NCI-H146 (cell line): ENCODE results near the gene LAG3.

Source experiments
- DNase-seq: peaks from one replicate; lab custom pipeline; 2025; lab: John Stamatoyannopoulos, UW

Gene LAG3

DNA sequence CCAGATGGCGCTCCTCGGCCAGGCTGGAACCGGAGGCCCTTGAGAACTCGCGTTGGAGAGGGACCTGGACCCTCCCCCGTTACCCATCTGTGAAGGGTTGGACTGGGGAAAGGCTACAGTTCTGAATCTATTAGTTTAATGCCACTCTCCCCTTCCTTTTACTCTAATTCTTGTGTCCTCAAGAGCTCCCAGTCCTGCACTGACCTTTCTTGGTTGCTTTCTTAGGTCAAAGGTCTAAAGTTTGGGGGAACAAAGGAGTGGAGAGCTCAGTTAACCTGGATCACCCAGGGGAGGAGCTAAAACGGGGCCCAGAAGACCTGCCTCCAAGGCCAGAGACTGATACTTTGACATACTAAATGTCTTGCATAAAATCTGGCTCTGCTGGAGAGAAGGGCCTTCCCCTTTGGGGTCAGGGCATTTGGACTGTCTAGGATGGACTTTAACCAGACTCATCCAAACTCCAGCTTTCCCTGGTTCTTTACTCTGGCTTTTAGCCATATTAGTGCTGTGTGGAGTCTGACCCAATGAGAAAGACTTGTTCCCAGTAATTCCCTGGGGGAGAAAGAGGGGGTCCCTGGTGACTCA is 18.5 kb upstream of the LAG3 start:
- no peak for DNase-seq

DNA sequence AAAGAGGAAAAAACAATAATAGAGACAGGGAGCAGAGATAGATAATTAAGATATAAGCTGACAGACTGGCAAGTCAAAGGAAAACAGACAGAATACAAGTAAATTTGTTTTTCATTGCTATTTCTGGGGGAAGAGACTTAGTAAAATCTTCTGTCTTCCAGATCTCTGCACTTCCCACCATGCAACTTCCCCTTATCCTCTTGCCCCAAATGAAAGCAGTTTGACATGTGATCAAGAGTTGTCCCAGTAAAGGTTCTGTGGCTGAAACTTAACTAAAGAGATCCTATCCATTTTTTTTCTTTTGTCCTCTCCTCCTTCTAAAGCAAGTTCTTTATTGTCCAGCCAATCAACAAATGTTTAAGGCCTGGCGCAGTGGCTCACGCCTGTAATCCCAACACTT is 17.9 kb upstream of the LAG3 start:
- DNase-seq = no peak

DNA sequence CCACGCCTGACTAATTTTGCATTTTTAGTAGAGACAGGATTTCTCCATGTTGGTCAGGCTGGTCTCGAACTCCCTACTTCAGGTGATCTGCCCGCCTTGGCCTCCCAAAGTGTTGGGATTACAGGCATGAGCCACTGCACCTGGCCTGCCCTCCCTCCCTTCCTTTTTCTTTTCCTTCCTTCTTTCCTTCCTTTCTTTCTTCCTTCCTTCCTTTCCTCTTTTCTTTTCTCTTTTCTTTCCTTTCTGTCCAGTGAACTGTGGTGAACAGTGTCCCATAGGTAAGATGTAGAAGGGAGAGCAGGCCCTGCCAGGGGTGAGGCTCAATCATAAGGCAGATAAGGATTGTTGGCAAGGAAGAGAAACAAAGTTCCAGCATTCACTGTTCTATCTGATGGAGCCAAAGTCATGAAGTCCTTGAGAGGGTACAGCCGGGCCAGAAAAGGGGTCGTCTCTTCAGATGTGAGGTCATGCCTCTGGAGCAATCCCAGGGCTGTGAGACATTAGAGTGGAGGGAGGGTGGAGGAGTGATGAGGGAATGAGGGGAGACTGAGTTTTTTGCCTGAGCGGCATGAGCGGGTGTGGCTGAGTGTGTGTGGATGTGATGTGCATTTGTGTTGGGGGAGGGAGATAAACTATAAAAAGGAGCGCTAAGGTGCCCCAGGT is 15.2 kb upstream of the LAG3 start:
- no peak for DNase-seq

DNA sequence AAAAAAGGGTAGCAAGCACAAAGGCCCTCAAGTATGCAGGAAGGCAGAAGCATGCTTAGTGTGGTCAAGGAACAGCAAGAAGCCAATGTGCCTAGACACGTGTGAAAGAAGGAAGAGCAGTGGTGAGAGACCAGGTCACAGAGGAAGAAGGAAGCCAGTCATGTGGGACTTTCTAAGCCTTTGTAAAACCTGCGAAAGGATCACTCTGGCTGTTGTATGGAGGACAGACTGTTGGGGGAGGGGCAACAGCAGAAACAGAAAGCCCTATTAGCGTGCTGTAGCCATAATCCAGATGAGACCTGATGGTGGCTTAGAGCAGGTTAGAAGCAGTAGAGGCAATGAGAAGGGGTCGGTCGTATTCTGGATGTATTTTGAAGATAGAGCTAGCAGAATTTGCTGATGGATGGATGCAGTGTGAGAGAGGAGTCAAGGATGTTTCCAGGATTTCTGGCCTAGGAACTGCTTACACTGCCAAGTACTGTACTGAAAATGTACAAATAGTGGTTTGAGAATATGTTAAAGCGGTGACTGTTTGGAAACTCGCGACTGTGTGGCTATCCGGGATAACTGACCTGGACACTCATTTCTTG is 13.7 kb upstream of the LAG3 start:
- no peak for DNase-seq

DNA sequence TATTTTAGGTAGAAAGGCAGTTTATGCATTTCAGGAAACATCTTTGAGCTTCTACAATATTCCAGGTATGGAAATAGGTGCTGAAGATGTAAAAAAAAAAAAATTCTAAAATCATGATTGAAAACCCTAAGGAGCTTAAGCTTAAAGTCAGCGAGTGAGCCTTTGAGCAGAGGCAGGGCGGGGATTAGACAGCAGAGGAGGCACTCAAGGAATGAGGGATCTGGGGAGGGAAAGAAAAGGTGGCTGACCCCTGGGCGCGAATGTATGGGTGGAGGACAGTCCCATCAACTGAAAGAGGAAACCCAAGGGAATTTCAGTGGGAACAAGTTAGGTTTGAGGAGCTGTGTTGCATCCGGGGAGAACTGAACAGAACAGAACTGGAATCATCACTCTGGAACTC is 12.6 kb upstream of the LAG3 start:
- DNase-seq = no peak

DNA sequence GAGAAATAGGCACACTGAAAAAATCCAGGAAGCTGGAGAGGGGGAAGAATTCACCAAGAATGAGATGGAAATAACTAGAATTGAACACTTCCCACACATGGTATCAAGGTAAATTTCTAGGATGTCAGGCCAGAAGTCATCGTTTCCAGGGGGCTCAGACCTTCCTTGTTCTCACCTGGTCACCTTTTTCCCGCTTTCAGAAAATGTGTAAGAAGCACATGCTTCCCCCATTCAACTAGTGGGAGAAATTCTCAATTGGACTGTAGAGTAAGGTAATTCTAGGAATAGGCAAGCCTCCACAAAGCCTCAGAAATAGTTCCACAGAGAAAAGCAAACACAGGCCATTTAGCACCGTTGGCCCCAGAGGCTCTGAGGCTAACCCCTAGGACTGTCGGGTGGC is 8.9 kb upstream of the LAG3 start:
- DNase-seq = peak; percentile 65

DNA sequence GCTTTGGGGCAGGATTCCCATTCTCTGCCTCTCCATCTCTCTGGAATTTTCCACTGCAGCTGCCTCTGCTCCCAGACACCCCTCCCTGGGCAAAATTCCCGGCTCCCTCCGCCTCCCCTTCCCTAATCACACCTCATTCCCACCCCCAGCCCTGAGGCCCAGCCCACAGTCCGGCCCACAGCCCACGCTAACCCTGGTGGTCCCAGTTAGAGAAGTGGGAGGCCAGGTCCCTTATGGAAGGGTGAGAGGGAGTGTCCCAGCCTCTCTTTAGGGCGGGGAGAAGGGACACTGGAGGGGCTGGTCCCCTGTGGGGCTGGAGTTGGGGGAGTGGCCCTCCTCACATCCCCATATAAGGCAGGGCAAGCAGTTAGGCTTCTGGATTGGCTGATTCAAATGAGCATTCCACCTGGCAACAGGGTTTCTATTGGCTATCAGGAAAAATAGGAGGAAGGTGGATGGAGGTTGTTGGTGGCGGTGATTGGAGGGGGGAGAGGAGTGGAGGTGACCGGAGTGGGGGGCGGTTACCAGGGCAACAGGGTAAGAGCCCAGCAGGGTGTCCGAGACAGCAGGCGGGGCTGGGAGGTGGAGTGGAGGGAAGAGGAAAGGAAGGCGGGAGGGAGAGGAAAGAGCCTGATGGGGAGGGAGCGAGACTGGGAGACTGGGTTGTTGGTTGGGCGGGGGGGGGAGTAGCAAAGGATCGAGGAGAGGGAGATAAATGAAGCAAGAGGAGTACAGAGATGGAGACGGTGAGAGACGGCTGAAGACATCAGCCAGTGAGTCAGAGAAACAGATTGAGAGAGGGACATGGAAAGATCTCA is 8.1 kb upstream of the LAG3 start:
- DNase-seq = peak; percentile 100

DNA sequence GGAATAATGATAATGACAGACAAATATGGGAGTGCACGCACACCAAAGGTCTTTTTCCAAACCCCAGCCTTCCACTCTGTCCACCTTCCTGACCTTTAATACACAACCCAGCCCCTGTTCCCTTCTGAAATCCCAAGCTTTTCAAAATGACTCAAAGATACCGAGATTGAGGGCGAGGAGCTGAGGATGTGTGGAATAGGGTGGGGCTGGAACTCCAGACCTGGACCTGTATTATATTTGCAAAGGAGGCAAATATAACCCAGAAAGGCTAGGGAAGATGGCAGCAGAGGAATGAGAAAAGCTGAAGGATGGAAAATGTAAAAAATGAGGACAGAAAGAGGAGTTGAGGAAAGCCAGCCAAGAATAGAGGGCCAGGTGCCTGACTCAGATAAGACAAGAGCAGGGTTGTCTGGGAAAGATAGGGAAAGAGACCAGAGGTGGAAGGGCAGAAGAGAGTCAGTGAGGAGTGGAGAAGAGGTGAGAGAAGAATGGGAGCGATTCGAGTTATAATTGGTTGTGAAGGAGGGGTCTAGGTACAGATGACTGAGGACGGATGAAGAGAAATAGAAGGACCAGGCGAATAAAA is 7.2 kb upstream of the LAG3 start:
- peak; percentile 89 for DNase-seq

DNA sequence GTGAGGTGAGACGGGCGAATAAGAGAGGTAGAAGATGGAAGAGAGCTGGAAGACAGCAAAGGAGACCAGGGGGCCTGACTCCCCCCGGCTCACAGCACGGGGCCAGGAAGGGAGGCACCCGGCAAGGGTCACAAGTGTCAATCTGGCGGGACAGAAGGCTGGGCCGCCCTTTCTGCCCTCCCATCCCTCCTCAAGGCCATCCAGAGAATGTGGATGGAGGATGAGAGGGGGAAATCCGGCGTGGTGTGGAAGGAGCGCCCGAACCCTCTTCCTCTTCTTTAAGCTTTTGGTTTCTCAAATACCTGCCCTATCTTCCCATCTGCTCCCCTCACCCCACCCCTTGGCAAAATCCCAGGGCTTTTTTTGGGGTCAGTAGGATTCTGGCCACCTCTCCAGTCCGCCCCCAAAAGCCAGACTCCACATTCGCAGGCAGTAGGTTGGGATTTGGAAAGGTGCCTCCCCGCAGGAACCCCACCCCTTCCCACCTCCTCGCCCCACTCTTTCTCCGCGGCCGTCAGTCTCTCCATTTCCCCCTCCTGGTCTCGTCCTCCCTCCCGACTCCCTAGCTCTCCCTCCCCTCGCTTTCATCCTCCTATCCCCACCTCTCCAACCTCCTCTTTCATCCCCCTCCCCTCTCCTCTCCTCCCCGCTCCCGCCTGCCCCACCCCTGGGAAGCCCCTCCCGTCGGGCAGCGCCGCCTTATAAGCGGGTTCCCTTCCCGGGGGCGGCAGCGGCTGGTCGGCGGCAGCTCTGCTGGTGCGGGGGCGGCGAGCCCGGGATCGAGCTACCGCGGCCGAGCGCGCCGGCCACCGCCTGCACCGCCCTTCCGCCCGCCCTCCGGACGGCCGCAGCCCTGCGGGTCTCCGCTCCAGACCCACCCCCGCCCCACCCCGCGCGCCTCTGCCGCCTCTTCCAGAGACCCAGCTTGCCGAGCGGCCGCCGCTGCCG is 6.4 kb upstream of the LAG3 start, which contains the start of gene PTMS:
PTMS (plus strand) TSS at position 730 of the 948 bp plus-strand sequence. CDS start 343 bp downstream, outside the sequence.
- DNase-seq = peak; percentile 100

DNA sequence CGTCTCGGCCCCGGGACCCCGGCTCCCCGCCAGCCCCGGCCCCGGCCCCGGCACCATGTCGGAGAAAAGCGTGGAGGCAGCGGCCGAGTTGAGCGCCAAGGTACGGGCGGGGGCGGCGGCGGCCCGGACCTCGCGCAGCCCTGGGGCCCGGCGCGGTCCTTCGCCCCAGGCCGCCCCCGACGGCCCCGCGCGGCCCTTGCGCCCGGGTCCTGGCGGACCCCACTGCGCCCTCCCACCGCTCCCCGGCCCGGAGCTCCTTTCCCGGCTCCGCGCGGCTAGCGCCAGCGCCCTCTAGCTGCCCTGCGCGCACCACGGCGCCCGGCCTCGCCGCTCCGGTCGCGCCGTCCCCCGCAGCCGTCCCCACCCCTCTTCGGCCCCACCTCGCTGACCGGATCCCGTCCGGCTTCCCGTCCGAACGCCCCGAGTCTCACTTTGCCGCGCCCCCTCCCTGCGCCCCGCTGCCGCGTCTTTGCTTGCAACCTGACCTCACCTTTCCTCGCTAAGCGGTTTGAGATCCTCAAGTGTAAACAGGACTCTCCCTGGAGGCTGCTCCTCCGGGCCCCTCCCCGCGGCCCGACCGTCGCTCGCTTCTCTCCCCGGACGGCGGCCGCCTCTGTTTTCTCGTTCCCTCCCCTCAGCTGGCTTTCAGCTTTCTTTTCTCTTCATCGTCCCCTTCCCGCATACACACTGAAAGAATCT is 5.5 kb upstream of the LAG3 start:
- DNase-seq = peak; percentile 84

DNA sequence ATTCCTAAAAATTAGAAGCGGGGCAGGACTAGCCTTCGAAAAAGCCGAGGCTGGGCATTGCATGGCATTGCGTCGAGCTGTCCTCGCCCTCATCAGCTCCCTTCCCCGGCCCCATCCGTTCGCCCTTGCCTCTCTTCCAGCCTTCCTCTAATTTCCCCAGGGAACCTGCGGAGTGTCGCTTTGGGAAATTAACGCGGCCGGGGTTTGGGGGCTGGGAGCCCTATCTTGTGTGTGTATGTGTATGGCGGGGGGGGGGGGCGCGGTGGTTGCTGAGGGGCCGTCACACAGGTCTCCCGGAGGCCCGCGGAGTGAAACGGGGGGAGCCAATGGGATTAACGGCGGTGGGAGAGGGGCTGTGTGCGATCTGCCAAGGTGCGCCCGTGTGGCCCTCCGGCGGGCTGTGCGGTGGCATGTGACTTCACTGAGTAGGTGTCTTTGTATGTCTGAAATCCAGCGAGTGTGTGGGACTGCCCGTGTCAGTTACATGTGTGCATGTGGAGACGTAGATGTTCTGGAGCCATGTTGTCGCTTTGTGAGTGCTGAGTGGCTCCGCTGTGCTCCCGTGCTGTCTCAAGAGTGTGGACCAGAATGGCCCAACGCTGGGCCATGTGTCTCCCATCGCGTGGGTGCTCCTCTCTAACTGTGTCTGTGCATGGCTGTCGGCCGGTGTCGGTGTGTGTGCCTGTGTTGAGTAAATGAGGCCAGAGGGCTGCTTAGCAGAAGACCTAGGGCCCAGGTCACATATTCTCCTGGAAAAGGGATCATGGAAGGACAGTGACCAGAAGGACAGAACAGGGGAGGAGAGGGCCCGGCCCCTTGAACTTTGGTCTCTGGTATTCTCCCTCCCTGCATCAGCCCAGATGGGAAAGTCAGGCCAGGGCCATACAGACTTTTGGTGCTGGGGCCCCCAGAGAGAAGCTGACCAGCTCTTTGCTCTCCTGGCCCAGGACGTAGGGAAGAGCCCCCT is 4.7 kb upstream of the LAG3 start:
- peak; percentile 55 for DNase-seq

DNA sequence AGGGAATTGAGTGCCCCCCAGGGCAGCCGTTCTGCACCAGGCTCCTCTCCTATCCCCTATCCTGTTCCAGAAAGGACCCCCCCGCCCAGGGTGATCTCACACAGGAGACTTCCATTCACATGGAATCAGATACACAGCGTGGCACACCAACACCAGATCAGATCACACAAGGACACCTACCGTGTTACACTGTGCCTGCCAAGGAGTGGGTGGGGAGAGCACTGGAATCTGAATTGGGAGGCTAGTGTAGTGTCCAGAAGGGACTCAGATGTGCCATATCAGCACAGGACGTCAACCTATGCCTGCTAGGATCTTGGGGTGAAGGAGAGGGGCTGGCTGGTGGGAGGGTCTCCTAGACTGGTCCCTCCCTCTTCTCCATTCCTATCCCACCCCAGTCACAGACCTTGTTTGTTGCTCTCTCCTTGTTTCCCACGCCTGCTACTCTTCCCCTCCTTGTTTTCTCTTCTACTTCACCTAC is 3.8 kb upstream of the LAG3 start:
- DNase-seq = no peak

DNA sequence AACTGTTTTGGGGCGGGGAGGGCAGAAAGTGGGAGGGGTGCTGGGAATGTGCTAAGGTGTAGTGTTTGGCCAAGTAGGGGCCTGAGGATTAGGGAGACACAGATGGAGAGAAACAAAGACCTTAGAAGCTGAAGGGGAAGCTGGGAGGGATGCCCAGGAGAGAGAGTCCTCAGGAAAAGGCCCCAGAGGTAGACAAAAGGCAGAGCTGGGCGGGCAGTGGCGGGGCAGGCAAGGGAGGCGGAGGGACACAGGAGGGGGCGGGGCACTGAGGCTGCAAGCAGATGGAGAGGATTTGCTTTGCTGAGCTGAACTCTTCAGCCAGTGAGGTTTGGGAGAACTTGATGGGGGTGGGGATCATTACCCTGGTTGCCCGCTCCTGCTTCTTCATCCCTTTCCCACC is 3.3 kb upstream of the LAG3 start:
- DNase-seq = peak; percentile 51

DNA sequence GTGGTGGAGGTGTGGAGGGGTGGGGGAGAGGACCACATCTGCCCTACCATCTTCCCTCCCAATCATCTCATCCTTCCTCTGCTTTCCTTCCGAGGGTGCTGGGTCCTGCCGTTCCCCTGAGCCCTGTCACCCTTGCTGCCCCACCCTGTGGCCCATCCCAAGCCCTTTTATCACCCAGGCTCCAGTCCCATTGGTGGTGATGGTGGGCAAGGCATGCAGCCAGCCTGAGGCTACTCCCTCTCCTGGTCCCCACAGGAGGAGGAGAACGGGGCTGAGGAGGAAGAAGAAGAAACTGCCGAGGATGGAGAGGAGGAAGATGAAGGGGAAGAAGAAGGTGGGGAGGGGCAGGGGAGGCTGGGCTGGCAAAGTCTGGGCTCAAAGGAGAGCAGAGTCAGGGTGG is 2.7 kb upstream of the LAG3 start:
- DNase-seq = no peak

DNA sequence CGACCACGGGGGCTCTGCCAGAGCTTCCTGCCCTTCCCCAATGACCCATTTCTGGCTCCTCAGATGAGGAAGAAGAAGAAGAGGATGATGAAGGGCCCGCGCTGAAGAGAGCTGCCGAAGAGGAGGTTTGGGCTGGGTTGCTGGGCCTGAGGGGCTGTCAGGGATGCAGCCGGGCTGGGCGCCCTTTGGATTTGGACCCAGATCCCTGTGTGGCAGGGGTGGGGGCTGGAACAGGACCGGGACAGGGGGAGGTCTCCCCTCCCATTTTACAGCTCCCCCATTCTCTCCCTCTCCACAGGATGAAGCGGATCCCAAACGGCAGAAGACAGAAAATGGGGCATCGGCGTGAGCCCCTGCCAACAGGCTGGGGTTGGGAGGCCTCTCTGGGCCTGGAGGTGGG is 2.2 kb upstream of the LAG3 start:
- no peak for DNase-seq

DNA sequence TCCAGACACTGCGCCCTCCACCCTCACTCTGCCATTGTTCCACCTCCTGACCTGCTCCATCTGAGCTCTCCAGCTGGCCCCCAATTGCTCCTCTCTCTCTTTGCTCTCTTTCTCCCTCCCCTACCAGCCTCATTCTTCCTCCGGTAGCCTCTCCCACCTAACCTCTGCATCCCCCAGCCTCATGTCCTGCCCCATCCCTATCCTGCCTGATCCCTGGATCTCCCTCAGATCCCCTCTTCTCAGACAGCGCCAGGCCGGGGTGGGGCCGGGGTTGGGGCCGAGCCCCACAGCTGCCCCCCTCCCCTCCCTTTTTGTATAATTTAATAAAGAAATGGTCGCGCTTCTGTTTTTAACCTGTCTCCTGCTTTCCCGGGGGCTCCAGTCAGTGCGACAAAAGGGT is 1.7 kb upstream of the LAG3 start:
- DNase-seq = no peak

DNA sequence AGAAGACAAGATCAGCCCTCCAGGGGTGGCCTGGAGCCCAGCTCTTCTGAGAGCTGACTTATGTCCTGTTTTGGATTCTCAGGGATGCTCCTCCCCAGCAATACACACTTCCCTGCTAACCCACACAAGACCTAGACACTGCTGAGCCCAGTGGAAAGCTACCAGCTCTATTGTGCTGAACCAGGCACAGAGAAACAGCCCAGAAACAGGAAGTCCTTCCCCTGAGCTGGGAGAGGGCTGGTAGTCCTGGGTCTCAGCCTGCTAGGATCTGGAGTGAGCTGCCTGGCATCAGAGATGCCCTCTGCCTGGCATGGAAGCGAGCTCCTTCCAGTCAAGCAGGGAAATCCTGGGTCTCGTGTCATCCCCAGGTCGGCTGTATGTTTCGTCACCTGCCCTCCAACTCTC is 1.2 kb upstream of the LAG3 start:
- no peak for DNase-seq

DNA sequence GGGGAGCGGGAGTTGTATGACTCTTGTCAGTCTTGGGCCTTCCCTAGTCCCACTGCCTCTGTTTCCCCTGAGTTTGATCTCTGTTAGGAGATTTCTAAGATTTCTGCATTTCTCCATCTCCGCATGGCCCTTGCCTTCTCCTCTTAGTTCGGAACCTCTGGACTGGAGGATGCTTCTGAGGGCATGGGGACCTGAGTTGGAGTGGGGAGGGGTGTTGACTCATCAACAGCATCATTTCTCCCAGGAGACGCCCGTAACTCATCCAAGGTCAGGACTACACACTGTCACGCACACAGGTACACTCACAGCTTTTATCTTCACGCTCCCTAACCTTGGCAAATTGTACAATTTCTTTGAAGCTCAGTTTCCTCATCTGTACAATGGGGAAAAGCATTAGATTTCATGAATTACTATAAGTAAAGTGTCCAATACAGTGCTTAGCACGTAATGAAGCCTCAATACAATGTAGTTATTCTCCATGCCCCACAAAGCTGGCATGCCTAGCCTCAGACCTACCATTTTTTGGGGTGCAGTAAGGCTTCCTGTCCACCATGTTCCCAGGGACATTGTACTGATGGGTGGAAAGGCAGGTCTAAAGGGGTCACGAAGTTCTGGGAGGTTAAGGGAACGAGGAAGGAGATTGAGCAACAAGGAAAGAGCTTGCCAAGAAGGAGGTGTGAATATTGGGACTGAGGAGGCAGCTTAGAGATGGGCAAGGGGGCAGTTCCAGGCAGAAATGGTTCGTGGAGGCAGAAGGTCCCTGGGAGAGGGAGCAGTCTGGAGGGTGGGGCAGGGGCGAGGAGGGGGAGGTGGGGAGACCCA is 600 bp upstream of the LAG3 start:
- DNase-seq = no peak
